ENCODE data around the gene ICA1L.

GRCh38 chr2:202749477-202749876, 122.1 kb downstream of the ICA1L start:
- no peak for TF ChIP-seq CTCF (IDR thresholded peaks at IDR 0.05; ENCODE audit: insufficient read depth, low read depth, low read length)
- no peak for TF ChIP-seq EZH2 (IDR thresholded peaks at IDR 0.05; ENCODE audit: insufficient read depth, low read length)

Data from astrocyte (in vitro differentiated cells and primary cell).